Measurements from ENCODE around the gene SUZ12.
"Not testable (repeated sequence)": the region's sequence is repeated elsewhere in the genome, so short reads cannot be mapped to it uniquely, and the experiment has no call there.

The SUZ12 gene

DNA sequence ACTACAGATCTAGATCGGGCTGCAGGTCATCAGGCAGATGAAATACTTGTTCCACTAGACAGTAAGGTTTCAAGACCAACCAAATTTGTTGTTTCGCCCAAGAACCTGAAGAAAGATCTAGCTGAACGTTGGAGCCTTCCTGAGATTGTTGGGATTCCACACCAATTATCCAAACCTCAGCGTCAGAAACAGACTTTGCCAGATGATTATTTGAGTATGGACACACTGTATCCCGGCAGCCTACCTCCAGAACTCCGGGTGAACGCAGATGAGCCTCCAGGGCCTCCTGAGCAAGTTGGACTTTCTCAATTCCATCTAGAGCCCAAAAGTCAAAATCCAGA, 84.8 kb downstream of the SUZ12 start:
- WGBS, result 97% methylated on average over 7 of the region's 7 CpGs

DNA sequence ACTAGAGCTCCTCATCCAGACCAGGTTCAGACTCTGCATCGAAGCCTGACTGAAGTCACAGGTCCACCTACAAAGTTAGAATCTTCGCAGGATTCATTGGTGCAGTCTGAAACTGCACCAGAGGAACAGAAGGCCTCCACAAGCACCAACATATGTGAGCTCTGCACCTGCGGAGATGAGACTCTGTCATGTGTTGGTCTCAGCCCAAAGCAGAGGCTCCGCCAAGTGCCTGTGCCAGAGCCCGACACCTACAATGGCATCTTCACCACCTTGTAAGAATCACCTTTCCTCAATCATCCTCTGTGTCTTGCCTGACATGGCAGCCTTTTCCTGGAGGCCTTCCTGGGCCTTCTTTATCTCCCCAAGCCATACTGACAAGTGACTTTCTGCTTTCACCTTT, 85.7 kb downstream of the SUZ12 start:
- H3K4me3 ChIP-seq (ENCODE audit: insufficient read depth in 1 of 2, low read depth in 1 of 2, low read length in 2 of 2); H2AFZ ChIP-seq (ENCODE audit: low read depth, low read length); H2AK5ac ChIP-seq (ENCODE audit: low read length, severe bottlenecking); H2BK15ac ChIP-seq (ENCODE audit: low read depth, poor library complexity, severe bottlenecking); H2BK120ac ChIP-seq (ENCODE audit: low read depth, low read length); H4K91ac ChIP-seq (ENCODE audit: low read length); H3K4me2 ChIP-seq (ENCODE audit: low read length, poor library complexity, severe bottlenecking); H3K4me1 ChIP-seq (ENCODE audit: control insufficient read depth, insufficient read depth, low read depth, low read length); H3K9me3 ChIP-seq (ENCODE audit: control insufficient read depth, low read length); H3K23ac ChIP-seq (ENCODE audit: low read length in 2 of 2); DNase-seq; H3K4ac ChIP-seq (ENCODE audit: low read depth in 1 of 2, low read length in 2 of 2); H3K9ac ChIP-seq (ENCODE audit: low read length); H4K8ac ChIP-seq (ENCODE audit: low read length); H3K14ac ChIP-seq (ENCODE audit: low read length in 2 of 2); H2BK12ac ChIP-seq (ENCODE audit: low read length in 2 of 2); H3K27me3 ChIP-seq (ENCODE audit: control insufficient read depth in 1 of 2, insufficient read depth in 1 of 2, low read length in 2 of 2); H3K27ac ChIP-seq (ENCODE audit: low read length, poor library complexity, severe bottlenecking); H2BK5ac ChIP-seq (ENCODE audit: low read depth, low read length, poor library complexity, severe bottlenecking); H3K18ac ChIP-seq (ENCODE audit: low read depth in 1 of 2, low read length in 2 of 2): not testable (repeated sequence)
- H3K36me3 ChIP-seq (ENCODE audit: control insufficient read depth in 1 of 2, insufficient read depth in 2 of 2, low read depth in 1 of 2, low read length in 2 of 2), result peaks cover 25 to 31% of the 10 kb centered on the region in 2 experiments
- H3K79me1 ChIP-seq (replicated peaks; ENCODE audit: low read length, poor library complexity, severe bottlenecking), result peaks cover 18% of the 10 kb centered on the region
- WGBS, result 97% methylated on average over 4 of the region's 5 CpGs

More for the DNA sequence above, 84.8 kb downstream of the SUZ12 start:
- DNase-seq, result no peak
- H3K23ac ChIP-seq (ENCODE audit: low read length in 2 of 2), result no peak overlapping the region
- H4K8ac ChIP-seq (ENCODE audit: low read length), result no peak overlapping the region
- H2BK12ac ChIP-seq (ENCODE audit: low read length in 2 of 2), result no peak overlapping the region
- no peak overlapping the region for H3K14ac ChIP-seq (ENCODE audit: low read length in 2 of 2)
- no peaks in the 10 kb centered on the region for H3K9me3 ChIP-seq (ENCODE audit: control insufficient read depth, low read length)
- H3K4ac ChIP-seq (ENCODE audit: low read depth in 1 of 2, low read length in 2 of 2), result no peak overlapping the region
- H2BK15ac ChIP-seq (ENCODE audit: low read depth, poor library complexity, severe bottlenecking), result no peak overlapping the region
- no peak overlapping the region for H3K18ac ChIP-seq (ENCODE audit: low read depth in 1 of 2, low read length in 2 of 2)
- no peak overlapping the region for H3K4me2 ChIP-seq (ENCODE audit: low read length, poor library complexity, severe bottlenecking)
- no peaks in the 10 kb centered on the region for H3K27me3 ChIP-seq (ENCODE audit: control insufficient read depth in 1 of 2, insufficient read depth in 1 of 2, low read length in 2 of 2)
- no peak overlapping the region for H3K4me3 ChIP-seq (ENCODE audit: insufficient read depth in 1 of 2, low read depth in 1 of 2, low read length in 2 of 2)
- H2BK120ac ChIP-seq (ENCODE audit: low read depth, low read length), result no peak overlapping the region
- H3K27ac ChIP-seq (ENCODE audit: low read length, poor library complexity, severe bottlenecking), result no peak overlapping the region
- no peak overlapping the region for H4K91ac ChIP-seq (ENCODE audit: low read length)
- H3K9ac ChIP-seq (ENCODE audit: low read length), result no peak overlapping the region
- peaks cover 21 to 36% of the 10 kb centered on the region in 2 experiments for H3K36me3 ChIP-seq (ENCODE audit: control insufficient read depth in 1 of 2, insufficient read depth in 2 of 2, low read depth in 1 of 2, low read length in 2 of 2)
- peaks cover 18% of the 10 kb centered on the region for H3K79me1 ChIP-seq (replicated peaks; ENCODE audit: low read length, poor library complexity, severe bottlenecking)
- no peak overlapping the region for H2BK5ac ChIP-seq (ENCODE audit: low read depth, low read length, poor library complexity, severe bottlenecking)
- H3K4me1 ChIP-seq (ENCODE audit: control insufficient read depth, insufficient read depth, low read depth, low read length), result no peaks in the 10 kb centered on the region
- no peak overlapping the region for H2AK5ac ChIP-seq (ENCODE audit: low read length, severe bottlenecking)
- H2AFZ ChIP-seq (ENCODE audit: low read depth, low read length), result no peak overlapping the region

DNA sequence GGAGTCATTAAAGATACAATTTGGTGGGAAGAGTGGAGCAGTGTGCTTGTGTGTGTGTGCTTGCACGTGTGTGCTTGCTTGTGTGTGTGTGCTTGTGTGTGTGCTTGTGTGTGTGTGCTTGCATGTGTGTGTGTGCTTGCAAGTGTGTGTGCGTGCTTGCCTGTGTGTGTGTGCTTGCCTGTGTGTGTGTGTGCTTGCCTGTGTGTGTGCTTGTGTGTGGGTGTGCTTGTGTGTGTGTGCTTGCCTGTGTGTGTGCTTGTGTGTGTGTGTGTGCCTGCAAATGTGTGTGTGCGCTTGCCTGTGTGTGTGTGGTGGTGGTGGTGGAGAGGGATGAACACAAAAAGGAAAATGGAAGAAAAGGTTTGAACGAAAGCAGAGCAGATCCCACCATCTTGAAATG, 90.5 kb downstream of the SUZ12 start:
- H2AFZ ChIP-seq (ENCODE audit: low read depth, low read length); DNase-seq; H3K9ac ChIP-seq (ENCODE audit: low read length); H3K27me3 ChIP-seq (ENCODE audit: control insufficient read depth in 1 of 2, insufficient read depth in 1 of 2, low read length in 2 of 2); H2BK5ac ChIP-seq (ENCODE audit: low read depth, low read length, poor library complexity, severe bottlenecking); H2BK15ac ChIP-seq (ENCODE audit: low read depth, poor library complexity, severe bottlenecking); H3K4me2 ChIP-seq (ENCODE audit: low read length, poor library complexity, severe bottlenecking); H3K79me1 ChIP-seq (replicated peaks; ENCODE audit: low read length, poor library complexity, severe bottlenecking); H2BK12ac ChIP-seq (ENCODE audit: low read length in 2 of 2); H3K36me3 ChIP-seq (ENCODE audit: control insufficient read depth in 1 of 2, insufficient read depth in 2 of 2, low read depth in 1 of 2, low read length in 2 of 2); H4K8ac ChIP-seq (ENCODE audit: low read length); H3K4ac ChIP-seq (ENCODE audit: low read depth in 1 of 2, low read length in 2 of 2); H3K23ac ChIP-seq (ENCODE audit: low read length in 2 of 2); H2BK120ac ChIP-seq (ENCODE audit: low read depth, low read length); H3K4me1 ChIP-seq (ENCODE audit: control insufficient read depth, insufficient read depth, low read depth, low read length); H3K27ac ChIP-seq (ENCODE audit: low read length, poor library complexity, severe bottlenecking); H2AK5ac ChIP-seq (ENCODE audit: low read length, severe bottlenecking); H3K18ac ChIP-seq (ENCODE audit: low read depth in 1 of 2, low read length in 2 of 2); H3K14ac ChIP-seq (ENCODE audit: low read length in 2 of 2); H3K9me3 ChIP-seq (ENCODE audit: control insufficient read depth, low read length): not testable (repeated sequence)
- WGBS, result 73% methylated on average over 2 of the region's 4 CpGs
- Histone ChIP-seq H3K4me3 (ENCODE audit: insufficient read depth in 1 of 2, low read depth in 1 of 2, low read length in 2 of 2) (peak overlapping the region in 1 of 2 experiments; percentile 40), H4K91ac (ENCODE audit: low read length) (peak overlapping the region; percentile 52)

DNA sequence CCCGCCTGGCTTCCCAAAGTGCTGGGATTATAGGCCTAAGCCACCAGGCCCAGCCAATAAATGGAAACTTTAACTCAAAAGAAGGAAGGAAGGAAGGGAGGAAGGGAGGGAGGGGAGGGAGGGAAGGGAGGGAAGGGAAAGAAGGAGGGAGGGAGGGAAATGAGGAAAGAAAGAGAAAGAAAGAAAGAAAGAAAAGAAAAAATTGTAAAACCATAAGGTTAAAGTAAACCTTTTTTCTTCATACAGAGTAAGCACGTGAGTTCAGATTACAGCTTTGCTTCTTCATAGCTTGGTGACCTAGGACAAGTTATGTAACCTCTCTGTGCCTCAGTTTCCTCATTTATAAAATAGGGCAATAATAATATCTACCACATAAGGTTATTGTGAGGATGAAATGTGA, 96.4 kb downstream of the SUZ12 start:
- Histone ChIP-seq H2BK15ac (ENCODE audit: low read depth, poor library complexity, severe bottlenecking) (no peak overlapping the region), H3K27ac (ENCODE audit: low read length, poor library complexity, severe bottlenecking) (no peak overlapping the region), H3K18ac (ENCODE audit: low read depth in 1 of 2, low read length in 2 of 2) (no peak overlapping the region), H4K8ac (ENCODE audit: low read length) (no peak overlapping the region), H2AK5ac (ENCODE audit: low read length, severe bottlenecking) (no peak overlapping the region), H3K4ac (ENCODE audit: low read depth in 1 of 2, low read length in 2 of 2) (no peak overlapping the region), H3K9ac (ENCODE audit: low read length) (no peak overlapping the region), H2BK120ac (ENCODE audit: low read depth, low read length) (no peak overlapping the region), H3K36me3 (ENCODE audit: control insufficient read depth in 1 of 2, insufficient read depth in 2 of 2, low read depth in 1 of 2, low read length in 2 of 2) (peaks cover 14 to 46% of the 10 kb centered on the region in 2 experiments), H3K9me3 (ENCODE audit: control insufficient read depth, low read length) (no peaks in the 10 kb centered on the region), H2AFZ (ENCODE audit: low read depth, low read length) (no peak overlapping the region), H3K79me1 (replicated peaks; ENCODE audit: low read length, poor library complexity, severe bottlenecking) (no peaks in the 10 kb centered on the region), H2BK5ac (ENCODE audit: low read depth, low read length, poor library complexity, severe bottlenecking) (no peak overlapping the region), H4K91ac (ENCODE audit: low read length) (no peak overlapping the region), H3K4me2 (ENCODE audit: low read length, poor library complexity, severe bottlenecking) (no peak overlapping the region), H3K4me1 (ENCODE audit: control insufficient read depth, insufficient read depth, low read depth, low read length) (no peaks in the 10 kb centered on the region), H3K4me3 (ENCODE audit: insufficient read depth in 1 of 2, low read depth in 1 of 2, low read length in 2 of 2) (no peak overlapping the region), H3K23ac (ENCODE audit: low read length in 2 of 2) (no peak overlapping the region), H3K27me3 (ENCODE audit: control insufficient read depth in 1 of 2, insufficient read depth in 1 of 2, low read length in 2 of 2) (no peaks in the 10 kb centered on the region), H2BK12ac (ENCODE audit: low read length in 2 of 2) (no peak overlapping the region), H3K14ac (ENCODE audit: low read length in 2 of 2) (no peak overlapping the region)
- DNase-seq, result no peak
- WGBS, result 100% methylated on average over 1 of the region's 2 CpGs
